Suprapubic skin (tissue), 3 donors: Measurements from ENCODE around the gene SNRPA.

Experiments
- EP300 ChIP-seq: sonication (generic); formaldehyde crosslinking; IDR thresholded peaks from one replicate; pipeline ENCODE4 v1.6.1; 2017; ENCODE audit warnings: antibody characterized with exemption
- POLR2A ChIP-seq, 2 donors: fragments of 450-650 bp; IDR thresholded peaks; one replicate each; pipeline ENCODE4 v1.6.1; 2017; ENCODE audit warnings: antibody characterized with exemption in 2 of 2, mild to moderate bottlenecking in 2 of 2, moderate library complexity in 2 of 2
- TF ChIP-seq, protein P1 (sequence below), 2 donors: fragments of 200-600 bp in 1 of 2; fragments of 450-650 bp in 1 of 2; sonication (generic) in 1 of 2; IDR thresholded peaks; one replicate each; pipeline ENCODE4 v1.5.1; 2016 to 2019; ENCODE audit warnings: antibody characterized with exemption in 2 of 2, mild to moderate bottlenecking in 1 of 2, moderate library complexity in 1 of 2

DNA sequence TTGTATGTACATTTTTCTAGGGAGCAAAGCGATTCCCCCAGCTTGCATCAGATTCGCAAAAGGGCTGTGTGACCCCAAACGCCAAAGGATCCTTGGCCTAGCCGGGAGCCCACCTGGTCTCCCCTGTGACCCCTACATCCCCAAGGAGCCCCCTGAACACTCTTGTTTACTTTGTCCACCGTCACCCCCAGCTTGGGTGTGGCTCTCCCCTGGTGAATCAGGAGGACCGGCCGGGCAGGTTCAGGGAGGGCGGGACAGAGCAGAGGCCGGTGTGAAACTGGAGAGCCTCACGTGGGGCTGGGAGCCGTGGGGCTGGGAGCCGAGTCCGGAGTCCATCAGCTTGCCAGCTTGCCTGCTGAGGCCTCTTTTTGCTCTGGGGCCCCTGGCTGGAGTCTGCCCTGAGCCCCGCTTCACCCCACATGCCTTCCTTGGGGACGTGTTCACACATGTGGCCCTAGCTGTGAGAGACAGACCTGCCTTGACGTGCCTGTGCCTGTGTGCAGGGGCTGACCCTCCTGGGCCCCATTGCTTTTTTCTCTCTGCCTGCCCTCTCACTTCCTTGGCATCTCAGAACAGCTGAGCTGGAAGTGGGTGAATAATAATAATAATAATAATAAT, 32.1 kb upstream of the SNRPA start:
- TF ChIP-seq, protein P1, sequence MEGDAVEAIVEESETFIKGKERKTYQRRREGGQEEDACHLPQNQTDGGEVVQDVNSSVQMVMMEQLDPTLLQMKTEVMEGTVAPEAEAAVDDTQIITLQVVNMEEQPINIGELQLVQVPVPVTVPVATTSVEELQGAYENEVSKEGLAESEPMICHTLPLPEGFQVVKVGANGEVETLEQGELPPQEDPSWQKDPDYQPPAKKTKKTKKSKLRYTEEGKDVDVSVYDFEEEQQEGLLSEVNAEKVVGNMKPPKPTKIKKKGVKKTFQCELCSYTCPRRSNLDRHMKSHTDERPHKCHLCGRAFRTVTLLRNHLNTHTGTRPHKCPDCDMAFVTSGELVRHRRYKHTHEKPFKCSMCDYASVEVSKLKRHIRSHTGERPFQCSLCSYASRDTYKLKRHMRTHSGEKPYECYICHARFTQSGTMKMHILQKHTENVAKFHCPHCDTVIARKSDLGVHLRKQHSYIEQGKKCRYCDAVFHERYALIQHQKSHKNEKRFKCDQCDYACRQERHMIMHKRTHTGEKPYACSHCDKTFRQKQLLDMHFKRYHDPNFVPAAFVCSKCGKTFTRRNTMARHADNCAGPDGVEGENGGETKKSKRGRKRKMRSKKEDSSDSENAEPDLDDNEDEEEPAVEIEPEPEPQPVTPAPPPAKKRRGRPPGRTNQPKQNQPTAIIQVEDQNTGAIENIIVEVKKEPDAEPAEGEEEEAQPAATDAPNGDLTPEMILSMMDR (IDR thresholded peaks at IDR 0.05), result no peak
- TF ChIP-seq POLR2A (IDR thresholded peaks at IDR 0.05), result peak in 1 of 2 donors; percentile 11
- TF ChIP-seq EP300, result no peak
